ENCODE data around the gene GPR89B.
"Not testable (repeated sequence)": the region's sequence is repeated elsewhere in the genome, so short reads cannot be mapped to it uniquely, and the experiment has no call there.

The GPR89B gene

DNA sequence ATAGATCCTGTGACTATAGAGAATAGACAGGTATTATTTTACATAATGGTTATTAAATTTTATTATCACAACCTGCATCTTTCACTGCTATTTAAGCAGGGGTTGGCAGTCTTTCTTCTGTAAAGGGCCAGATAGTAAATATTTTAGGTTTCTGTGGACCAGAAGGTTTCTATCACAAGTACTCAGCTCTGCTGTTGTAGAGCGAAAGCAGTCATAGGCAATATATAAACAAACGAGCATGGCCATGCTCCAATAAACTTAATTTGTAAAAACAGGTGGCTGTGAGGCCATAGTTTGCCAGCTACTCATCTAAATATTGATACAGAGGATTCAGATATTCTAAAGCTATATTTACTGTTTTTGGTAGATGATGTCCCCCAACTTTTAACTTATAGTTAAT, 12.2 kb downstream of the GPR89B start:
- DNase-seq (ENCODE audit: low read depth) = not testable (repeated sequence)

DNA sequence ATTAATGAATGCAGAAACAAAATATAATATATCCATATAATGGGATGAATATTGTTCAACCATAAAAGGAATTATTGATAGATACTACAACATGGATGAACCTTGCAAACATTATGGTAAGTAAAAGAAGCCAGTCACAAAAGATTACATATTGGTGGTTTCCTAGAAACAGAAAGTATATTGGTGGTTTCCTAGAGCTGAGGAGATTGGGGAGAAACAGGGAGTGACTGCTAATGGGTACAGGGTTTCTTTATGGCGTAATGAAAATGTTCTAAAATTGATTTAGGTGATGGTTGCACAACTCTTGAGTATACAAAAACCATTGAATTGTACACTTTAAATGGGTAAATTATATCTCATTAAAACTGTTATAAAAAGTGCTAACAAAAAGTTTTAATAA, 14.3 kb downstream of the GPR89B start:
- DNase-seq (ENCODE audit: low read depth) = not testable (repeated sequence)

DNA sequence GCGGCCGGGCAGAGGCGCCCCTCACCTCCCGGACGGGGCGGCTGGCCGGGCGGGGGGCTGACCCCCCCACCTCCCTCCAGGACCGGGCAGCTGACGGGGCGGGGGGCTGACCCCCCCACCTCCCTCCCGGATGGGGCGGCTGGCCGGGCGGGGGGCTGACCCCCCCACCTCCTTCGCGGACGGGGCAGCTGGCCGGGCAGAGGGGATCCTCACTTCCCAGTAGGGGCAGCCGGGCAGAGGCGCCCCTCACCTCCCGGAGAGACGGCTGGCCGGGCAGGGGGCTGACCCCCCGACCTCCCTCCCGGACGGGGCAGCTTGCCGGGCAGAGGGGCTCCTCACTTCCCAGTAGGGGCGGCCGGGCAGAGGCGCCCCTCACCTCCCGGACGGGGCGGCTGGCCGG, 21.3 kb downstream of the GPR89B start:
- DNase-seq (ENCODE audit: low read depth) = not testable (repeated sequence)

DNA sequence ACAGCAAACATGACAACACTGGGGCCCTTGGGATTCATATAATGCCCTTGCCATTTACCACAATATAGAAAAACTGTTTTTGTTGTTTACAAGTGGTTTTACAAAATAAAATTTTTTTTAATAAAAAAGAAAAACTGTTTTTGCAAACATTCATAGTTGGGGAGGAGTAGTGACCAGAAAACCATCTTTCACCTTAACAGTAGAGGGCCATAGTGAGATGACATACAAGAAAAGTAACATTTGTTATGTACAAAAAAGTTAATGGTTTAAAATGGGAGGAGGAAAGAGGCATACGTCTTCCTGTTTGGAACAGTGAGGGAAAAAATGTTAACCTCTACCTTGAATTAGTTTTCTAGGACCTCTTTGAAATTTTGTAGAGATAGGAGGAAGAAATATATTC, 30.7 kb downstream of the GPR89B start:
- not testable (repeated sequence) for DNase-seq (ENCODE audit: low read depth)

DNA sequence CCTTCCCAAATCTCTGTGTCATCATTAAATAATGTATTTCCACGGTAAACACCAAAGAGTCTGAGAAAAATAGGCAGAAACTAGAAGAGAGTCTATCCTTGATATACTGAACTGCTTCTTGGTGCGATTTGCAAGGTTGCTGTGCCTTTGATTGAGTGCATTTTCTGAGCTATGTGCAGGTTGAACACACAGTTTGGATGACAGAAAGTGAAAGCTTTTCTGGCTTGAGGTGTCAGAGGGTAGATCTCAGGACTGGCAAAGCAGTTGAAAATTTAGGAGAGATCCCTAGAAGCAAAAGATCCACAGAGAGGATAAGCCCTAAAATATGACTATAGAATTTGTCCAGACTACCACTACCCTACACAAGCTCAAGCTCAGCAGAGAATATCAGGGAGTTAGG, 31.5 kb downstream of the GPR89B start:
- not testable (repeated sequence) for DNase-seq (ENCODE audit: low read depth)

DNA sequence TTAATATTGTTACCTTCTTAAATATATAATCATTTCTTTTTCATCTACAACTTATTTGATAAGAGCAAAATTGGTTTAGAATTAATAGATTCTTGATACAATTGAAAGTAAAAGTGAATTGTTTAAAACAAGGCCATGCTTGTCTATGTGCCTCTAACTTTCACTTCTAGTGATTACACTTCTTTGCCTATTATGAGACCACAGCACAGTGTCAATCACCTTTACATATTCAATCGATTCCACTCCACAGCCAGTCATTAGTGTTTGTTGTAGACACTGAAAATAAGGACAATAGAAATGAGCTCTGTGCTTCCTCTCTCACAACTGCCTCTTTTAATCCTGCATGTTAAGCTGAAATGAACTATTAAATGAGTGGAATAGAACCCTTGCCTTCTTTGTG, 36.4 kb downstream of the GPR89B start:
- DNase-seq (ENCODE audit: low read depth) = not testable (repeated sequence)

DNA sequence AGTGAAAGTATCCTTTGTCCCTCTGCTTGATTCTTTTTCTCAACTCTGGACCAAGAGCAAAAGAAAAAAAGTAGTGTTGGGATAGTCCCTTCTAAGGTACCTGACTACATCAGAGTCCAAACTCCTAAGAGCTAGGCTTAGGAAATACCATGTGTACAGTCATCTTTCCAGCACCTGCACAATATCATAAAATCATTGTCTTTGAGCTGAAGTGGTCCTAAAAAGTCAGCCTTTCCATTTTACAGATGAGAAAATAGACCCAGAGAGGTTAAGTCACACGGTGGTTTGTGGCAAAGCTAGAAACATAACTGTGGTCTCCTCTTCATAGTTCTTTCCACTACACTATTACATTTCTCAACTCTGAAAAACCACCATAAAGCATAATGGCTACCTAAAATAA, 38.4 kb downstream of the GPR89B start:
- DNase-seq (ENCODE audit: low read depth) = not testable (repeated sequence)

DNA sequence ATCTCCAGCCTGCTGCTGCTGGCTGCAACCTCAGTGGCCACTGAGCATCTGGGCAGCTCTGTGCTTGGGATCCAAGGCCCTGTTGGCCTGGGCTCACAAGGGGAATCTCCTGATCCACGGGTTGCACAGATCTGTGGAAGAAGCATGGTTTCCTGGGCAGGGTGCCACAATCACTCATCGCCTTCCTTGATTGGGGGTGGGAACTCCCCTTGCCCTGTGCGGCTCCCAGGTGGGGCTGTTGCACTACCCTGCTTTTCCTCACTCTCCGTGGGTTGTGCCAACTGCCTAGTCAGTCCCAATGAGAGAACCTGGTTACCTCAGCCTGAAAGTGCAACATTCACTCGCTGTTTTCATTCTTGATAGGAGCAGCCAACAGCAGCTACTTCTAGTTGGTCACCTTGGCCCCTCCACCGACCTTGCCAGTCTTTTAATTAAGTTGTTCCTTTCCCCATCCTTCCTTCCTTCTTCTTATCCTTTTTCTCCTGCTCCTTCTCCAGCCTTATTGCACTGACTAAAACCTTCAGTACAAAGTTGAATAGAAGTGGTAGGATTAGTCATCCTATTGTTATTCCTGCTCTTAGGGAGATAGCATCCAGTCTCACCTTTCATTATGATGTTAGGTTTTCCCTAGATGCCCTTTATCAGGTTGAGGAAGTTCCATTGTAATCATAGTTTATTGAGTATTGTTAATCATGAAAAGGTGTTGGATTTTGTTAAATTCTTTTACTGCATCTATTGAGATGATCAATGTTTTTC, 50.9 kb downstream of the GPR89B start:
- not testable (repeated sequence) for DNase-seq (ENCODE audit: low read depth)

DNA sequence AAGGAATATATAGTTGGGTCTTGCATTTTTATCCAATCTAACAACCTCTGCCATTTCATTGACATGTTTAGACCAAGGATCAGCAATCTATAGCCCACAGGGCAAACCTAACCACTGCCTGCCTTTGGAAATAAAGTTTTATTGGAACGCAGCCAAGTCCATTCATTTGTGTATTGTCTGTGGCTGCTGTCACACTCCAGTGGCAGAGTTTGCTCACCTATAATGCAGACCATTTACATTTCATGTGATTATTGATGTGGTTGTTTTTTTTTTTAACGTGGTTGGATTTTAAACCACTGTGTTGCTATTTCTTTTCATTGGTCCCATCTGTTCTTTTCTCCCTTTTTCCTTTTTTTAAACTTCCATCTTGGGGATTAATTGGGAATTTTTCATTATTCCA, 57.2 kb downstream of the GPR89B start:
- DNase-seq (ENCODE audit: low read depth) = not testable (repeated sequence)

DNA sequence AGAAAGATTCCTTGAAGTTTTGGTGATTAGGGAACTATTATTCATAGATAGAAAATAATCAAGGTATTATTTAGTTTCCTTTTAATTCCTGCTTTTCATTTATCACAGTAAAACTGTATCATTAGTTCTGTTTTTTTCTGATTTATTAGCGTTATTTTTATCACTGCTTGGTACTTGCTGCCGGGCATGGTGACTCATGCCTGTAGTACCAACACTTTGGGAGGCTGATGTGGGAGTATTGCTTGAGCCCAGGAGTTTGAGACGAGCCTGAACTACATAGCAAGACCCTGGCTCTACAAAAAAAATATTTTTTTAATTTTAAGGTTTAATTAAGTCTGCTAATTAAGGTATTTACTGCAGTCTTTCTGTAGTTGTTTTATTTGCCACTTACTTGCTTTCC, 59.7 kb downstream of the GPR89B start:
- DNase-seq (ENCODE audit: low read depth) = not testable (repeated sequence)

DNA sequence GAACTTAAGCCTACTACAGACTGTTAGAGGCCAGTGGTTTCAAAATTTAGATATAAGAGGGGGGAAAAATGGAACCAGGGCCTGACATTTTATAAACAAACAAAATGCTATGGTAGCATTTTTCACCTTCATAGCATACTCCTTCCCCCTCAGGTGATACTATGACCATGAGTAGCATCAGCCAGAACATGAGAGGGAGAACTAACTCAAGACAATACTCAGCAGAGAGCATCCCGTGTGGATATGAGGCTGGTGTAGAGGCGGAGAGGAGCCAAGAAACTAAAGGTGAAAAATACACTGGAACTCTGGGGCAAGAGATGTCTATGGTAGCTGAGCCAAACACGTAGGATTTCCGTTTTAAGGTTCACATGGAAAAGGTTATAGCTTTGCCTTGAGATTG, 64.7 kb downstream of the GPR89B start:
- DNase-seq (ENCODE audit: low read depth) = not testable (repeated sequence)

DNA sequence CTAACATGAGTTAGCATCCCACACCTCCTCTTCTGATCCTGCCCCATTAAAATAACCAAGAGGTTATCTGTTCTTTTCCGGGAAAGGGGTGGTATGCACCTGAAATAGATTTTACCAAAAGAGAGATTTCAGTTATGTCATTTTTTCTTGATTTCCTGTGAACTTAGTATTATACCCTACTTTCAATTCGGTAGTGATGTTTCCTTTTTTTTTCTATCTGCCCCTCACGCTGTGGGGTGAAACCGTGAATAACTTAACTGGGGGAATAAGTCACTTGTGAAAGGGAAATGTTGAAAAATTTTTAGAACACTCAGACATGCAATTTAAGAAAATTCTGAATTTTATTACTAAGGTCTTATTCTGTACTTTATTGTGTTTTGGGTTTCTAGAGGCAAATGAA, 65.2 kb downstream of the GPR89B start:
- not testable (repeated sequence) for DNase-seq (ENCODE audit: low read depth)

DNA sequence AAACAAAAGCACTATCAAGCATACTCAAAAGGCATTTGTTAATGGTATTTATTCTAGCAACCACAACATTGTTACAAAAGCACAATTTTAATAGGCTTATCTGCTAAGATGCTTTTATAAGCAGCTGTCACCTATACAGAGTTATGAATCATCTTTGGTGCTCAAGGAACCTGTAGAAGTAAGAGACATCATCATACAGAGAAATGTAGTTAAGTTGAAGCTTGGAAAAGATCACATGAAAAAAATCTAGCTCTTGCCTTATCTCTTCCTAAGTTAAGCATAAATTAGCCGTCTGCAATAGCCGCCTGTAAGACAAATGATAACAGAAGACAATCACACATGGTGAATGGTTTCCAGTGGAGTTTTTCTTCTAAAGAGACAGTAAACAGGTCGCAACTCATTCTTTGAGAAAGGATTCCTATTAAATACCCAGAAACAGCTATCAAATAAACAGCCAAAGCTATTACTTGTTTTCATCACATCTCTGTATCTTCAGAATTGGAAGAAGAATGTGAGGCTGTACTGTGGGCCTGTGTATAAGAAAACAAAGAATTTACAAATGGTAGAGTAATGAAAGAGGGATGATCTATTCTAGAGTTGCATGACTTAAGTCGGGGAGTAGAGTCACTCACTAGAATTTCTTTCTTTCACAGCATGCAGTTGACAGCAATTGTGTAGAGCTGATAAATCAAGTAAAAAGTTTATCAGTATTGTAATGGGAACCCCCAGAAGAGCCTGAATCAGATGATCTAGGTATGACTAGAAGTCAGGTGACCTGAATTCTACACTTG, 65.8 kb downstream of the GPR89B start:
- DNase-seq (ENCODE audit: low read depth) = not testable (repeated sequence)

DNA sequence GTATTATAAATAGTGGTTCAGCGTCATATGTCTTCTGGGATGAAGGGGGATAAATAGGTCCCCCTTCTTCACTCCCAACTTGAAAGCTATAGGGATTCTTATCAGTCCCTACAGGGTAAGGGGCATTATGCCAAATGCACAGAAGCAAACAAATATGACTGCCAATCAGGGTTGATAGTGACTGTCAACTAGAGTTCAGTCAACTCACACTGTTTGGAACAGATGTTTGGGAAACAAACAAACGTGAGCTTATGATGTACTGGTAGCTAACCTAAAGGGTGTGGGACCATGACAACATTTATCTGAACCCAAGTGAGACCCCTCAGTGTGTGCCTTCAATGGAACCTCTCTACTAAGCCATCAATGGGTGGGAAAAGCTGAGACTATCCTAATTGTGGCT, 67.9 kb downstream of the GPR89B start:
- not testable (repeated sequence) for DNase-seq (ENCODE audit: low read depth)

DNA sequence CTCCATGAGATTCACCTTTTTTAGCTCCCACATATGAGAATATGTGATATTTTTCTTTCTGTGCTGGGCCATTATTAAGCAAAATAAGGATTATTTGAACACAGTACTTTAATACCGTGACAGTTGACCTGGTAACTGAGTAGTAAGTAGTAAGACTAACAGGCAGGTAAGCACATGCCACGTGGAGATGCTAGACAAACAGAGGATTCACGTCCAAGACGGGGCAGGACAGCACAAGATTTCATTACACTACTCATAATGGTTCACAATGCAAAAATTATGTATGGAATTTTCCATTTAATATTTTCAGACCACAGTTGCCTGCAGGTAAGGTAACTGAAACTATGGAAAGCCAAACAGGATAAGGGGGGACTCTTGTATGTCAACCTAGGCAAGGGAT, 79.5 kb downstream of the GPR89B start:
- DNase-seq (ENCODE audit: low read depth) = not testable (repeated sequence)

DNA sequence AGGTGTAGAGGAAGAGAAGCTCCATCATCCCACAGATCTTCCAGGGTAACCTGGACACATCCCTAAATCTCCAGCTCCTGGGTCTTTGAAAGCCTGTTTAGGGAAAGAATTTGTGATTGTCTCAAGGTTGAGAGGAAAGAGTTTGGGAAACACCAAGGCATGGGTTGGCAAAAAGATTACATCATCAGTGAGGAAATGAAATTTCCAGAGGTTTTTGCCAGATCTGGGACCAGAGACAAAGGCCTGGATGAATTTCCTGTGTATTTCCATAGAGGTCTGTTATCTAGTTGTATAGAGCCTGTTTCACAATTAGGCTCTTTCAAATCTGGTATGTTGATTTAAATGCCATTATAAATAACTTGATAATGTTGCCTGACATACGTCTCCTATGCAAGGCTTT, 82.3 kb downstream of the GPR89B start:
- no peak for DNase-seq (ENCODE audit: low read depth)

DNA sequence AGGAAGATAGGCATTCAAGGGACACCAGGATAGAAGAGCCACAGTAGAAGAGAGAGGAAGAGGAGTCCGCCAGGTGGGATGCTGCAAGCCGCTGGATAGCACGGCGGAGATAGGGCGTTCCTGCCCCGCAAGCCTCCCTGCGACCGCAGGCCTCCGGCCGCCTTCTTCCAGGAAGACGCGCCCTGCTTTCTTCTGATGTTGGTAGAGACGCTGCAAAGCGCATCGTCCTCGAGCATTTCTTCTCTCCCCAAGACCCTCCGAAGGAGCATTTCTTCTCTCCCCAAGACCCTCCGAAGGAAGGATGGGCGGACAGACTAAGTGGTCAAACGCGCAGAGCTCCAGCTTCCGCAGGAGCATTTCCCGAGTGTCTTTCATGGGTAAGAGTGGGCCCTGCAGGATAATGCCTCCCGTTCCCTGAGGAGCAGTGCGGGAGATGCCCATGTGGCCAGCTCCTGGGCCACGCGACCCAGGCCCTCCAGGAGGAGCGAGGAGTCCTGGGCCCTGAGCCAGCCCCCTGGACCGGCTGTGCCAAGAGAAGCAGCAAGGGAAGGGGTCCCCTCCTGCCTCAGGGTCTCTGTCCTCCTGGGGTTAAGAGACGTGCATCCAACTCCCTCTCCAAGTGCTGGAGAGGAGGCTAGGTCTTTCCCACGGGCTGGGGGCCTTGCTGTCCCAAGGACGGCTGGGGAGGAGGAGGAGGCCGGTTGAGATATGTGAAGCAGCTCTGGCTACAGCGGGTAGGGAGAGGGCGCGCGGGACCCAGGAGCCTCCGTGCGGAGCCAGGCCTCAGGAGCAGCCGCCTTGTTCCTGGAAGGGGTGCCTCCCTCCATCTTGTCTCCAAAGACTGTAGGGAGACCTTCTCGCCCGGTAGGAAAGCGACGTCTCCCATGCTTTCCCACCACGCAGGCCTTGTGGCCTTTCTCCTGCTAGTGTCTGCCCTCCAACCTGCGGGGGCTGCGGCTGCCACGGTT, 85.2 kb downstream of the GPR89B start:
- DNase-seq (ENCODE audit: low read depth) = not testable (repeated sequence)

DNA sequence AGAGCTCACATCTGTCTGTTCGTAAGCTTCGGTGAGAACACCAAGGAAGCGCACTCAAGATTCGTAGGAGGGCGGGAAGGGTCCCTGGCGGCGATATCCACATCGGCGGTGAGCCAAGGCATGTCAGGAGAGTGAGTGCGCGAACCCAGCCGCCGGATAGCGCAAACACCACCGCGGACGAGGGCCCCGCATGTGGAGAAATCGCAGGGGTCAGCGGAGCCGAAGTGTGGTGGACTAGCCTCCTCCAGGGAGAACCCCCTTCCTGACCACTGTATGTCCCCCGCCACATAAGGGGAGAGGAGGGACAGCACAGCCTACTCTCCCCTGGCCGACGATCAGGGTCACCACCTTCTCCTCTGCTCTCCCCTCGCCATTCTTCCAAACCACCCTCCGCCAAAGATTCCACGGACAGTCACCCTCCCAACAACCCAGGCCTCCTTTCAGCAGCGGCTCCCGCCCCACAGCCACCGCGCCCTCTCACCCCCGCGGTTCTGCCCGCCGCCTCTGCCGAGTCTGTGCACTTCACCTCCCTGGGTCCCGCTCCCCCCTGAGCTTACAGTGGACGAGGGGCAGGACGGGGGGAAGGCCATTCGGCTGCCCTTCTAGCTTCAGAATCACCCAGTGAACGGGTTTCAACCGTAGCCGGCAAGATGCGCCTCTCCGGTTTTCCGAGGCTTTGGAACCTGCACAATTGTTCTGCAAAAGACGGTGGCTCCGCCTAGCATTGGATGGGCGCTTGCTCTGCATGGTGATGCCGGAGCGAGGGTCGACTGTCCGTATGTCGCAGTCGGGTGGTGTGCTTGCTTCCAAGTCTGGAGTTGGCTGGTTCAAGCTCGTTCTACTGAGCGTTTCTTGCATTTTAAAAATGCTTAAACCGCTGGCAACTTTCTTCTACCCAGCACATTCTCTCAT, 86.3 kb downstream of the GPR89B start:
- not testable (repeated sequence) for DNase-seq (ENCODE audit: low read depth)

DNA sequence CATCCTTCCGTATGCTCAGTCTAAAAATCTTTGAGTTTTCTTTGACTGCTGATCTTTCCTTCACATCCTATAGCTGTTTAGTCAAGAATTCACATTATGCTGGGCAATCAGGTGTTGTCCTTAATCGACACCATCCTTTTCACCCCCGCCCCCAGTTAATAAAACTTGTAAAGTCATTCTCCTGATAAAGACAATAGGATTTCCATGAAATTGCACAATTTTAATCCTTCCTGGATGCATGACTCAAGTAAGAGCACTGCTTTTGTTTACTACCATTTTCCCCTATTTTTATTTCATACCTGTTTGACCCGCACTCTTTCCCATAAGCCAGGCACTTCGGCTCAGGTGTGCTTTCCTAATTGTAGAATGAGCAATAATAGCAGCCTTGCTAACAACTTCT, 96.7 kb downstream of the GPR89B start:
- not testable (repeated sequence) for DNase-seq (ENCODE audit: low read depth)

DNA sequence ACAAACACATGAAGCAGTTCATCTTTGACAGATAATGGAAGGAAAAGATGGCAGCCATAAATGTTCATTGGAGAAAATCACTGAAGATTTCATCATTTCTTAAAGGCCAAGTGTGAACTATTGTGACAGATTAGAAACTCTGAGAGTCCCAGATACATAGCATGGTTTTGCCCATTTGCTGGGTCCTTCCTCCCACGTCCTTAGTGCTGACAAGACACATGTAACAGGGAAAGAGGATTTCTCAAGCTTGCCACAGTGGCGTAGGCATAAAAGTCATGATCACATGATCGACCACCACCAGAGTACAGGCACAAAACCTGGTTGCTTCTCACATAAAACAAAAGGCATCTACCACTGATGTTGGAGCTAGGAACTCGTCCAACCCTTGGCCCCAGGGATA, 98.8 kb downstream of the GPR89B start:
- not testable (repeated sequence) for DNase-seq (ENCODE audit: low read depth)

DNA sequence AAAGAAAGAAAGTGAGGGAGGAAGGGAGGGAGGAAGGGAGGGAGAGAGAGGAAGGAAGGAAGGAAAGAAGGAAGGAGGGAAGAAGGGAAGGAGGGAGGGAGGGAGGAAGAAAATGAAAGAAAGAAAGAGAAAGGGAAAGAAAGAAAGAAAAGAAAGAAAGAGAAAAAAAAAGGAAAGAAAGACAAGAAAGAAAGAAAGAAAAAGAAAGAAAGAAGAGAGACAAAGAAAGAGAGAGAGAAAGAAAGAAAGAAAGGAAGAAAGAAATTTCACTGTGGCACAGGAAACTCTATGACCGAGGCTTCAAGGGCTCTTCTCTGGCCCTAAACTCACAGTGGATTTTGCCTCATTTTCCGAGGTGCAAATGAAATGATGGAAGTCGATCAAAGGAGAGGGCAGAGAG, 104.0 kb downstream of the GPR89B start:
- not testable (repeated sequence) for DNase-seq (ENCODE audit: low read depth)

Measured in stimulated activated CD8-positive, alpha-beta memory T cell treated with anti-CD3 and anti-CD28 coated beads, Interleukin-4, amount 100 ng/mL, for 24 hours (primary cell).